A204.1 (cell line): Measurements from ENCODE around the gene CENPT.

ENCODE experiments used
- FAIRE-seq: peaks from 2 replicates; lab custom pipeline; 2012; peaks lifted over from hg19 to GRCh38; lab: Jason Lieb, UNC

Gene CENPT, protein sequence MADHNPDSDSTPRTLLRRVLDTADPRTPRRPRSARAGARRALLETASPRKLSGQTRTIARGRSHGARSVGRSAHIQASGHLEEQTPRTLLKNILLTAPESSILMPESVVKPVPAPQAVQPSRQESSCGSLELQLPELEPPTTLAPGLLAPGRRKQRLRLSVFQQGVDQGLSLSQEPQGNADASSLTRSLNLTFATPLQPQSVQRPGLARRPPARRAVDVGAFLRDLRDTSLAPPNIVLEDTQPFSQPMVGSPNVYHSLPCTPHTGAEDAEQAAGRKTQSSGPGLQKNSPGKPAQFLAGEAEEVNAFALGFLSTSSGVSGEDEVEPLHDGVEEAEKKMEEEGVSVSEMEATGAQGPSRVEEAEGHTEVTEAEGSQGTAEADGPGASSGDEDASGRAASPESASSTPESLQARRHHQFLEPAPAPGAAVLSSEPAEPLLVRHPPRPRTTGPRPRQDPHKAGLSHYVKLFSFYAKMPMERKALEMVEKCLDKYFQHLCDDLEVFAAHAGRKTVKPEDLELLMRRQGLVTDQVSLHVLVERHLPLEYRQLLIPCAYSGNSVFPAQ

DNA sequence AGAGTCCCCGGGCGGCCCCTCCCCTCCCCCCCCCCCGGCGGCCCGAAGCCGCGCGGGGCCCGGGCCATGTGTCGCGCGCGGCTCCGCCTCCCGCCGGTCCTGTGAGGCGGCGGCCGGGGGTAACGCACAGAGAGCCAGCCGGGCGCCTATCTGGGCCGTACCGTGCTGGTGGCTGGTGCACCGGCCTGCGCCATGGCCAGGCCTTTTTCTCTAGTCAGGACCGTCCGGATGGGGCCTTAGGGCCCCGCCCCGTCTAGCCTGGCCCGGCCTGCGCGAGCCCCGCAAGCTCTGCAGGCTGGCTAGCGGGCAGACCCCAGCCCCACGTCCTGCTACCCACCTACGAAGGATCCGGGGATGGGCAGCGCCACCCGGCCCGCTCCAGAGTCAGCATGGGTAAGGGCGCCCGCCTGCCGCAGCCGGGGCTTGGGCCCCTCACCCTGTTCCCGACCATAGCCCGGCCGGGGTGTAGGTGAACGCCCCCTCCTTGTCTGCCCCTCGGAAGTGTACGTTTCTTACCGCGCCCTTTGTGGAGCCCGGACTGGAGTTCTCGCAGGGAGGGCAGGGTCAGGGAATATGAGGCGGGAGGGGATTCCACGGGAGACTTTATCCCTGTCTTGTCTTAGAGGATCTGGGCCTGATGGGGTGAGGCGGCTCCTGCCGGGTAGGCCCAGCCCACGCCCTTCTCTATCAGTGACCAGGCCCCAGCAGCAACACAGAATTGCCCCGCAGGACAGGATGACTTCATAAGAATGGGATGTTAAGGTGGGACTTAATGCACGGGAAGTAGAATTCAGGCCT lies at the start of gene CENPT:
TSS of gene CENPT (minus strand) at position 630 of the 798 bp plus-strand sequence. CDS start 13,834 bp downstream, outside the sequence.
- no peak for FAIRE-seq

DNA sequence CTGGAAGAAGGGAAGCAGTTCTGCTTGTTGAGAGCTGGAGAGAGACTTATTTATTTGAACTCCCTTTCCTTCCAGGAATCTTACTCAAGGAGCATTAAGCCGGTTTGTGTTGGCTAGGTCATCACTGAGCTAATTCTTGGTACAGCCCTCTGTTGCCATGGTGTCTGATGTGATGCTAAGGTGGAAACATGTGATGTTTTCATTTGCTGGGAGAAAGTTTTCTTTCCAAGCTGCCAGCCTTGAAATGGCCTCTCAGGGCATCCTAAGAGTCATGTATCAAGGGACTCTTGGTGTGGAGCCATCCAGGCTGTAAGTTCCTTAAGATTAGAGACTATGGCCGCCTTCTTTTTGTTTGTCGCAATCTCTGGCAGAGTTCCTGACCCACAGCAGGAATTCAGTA lies 49.7 kb upstream of the CENPT start:
- FAIRE-seq: no peak

DNA sequence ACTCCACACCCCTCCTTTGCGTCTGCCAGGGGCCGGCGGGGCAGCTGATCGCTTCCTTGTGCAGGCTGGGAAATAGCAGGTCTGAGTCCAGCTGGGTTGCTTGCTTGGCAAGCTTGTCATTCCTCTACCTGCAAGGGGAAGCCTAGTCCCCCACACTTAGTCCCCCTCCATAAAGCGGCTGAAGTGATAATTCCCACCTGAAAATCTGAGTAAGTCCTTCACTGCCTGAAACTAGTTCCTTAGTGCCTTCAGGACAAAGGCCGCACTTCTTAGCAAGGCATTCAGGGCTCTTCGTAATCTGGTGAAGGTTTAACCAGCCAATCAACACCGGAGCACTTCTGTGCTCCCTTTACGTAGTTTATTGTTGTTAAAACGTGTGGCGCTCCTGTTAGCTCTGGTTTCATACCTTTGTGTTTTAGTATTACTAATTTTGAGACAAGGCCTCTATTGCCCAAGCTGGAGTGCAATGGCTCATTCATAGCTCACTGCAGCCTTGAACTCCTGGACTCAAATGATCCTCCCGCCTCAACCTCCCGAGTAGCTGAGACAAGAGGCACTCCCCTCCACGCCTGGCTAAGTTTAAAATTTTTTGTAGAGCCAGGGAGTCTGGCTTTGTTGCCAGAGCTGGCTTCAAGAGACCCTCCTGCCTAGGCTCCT lies 46.4 kb upstream of the CENPT start:
- FAIRE-seq: no peak

DNA sequence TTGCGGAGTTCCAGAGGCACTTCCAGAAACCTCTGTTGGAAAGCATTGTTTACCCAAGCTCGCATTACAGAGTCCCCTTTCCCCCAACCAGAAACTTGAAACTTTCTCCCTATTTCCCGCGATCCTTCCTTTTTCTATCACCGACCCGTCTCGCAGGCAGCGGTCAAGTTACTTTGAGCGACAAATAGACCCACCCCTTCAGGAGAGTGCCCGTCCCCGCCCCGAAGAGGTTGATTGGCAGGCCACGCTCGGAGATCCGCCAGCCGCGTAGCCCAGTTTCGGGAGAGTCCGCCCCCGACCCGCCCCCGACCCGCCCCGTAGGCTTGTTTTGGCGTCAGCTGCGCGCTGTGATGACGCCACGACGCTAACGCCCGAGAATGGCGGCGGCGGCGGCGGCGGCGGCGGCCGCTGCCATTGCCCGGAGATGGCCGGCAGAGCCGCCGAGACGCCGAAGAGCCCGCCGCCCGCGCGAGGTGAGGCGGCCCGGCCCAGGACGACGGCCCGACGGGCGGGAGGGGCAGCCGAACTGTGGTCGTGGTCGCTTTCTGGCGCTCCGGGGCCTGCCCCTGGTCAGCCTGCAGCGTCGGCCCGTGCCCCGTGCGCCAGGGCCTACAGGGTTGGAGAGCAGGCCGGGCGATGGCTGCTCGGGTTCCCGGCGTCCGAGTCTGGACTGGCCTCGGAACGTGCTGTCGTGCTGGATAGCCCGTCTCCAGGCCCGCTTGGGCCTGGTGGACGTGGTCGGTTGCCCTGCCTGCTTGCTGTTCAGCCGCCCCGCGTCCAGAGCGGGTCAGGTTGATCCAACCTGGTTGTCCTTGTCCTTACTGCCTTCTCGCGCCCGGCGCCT lies 45.6 kb upstream of the CENPT start, which contains the start of gene PSKH1:
TSS of gene PSKH1 (plus strand) at position 356 of the 844 bp plus-strand sequence. CDS start 15,496 bp downstream, outside the sequence.
- no peak for FAIRE-seq

DNA sequence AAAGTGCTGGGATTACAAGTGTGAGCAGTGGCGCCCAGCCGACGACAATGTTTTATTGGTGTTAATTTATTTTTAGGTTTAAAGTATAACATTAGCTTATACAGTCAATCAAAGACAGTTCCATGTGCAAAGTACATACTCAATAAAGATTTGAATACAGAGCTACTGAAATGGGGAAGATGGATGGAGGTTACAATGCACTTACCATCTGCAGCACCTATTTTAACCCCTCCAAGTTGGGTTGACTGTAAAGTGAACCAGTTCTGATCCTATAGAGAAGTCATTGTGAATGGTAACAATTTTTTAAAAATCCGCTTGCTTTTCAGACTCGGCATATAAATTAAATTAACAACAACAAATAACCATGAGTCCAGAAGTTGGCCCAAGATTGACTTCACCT lies 44.9 kb upstream of the CENPT start:
- no peak for FAIRE-seq

DNA sequence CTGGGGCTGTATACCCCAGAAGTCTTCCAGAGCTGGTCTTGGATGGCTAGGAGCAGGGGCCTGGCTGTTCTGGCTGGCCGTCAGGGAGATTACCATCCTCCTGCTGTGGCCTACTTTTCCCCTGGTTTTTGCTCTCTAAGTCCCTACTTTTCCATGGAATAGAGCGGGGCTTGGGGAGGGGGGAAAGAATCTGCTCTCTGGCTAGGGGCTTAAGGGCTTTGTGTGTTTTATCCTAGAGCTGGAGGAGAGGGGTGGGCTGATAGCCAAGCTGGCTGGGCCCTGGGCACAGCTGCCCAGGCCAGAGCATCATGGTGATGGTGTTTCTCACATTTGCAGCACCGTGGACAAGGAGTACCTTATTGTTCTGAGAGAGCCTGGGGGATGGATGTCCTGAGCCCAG lies 40.8 kb upstream of the CENPT start:
- no peak for FAIRE-seq

DNA sequence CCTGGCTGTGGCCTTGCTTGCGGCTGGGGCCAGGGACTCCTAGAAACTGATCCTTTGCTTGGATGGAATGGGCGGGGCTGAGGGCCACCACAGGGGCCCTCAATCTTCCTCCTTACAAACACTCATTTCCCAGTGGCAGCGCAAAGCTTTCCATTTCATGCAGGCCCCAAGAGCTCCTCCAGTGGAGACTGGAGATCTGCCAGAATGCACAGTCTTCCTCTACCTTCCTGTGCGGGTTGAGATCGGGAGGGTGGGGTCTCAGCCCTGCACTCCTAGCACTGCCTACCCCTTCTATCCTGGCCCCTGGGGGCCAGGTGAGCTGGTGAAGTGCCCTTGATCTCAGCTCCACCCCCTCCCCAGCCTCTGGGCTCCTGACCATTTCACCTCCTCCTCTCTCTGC lies 38.9 kb upstream of the CENPT start:
- FAIRE-seq: no peak

DNA sequence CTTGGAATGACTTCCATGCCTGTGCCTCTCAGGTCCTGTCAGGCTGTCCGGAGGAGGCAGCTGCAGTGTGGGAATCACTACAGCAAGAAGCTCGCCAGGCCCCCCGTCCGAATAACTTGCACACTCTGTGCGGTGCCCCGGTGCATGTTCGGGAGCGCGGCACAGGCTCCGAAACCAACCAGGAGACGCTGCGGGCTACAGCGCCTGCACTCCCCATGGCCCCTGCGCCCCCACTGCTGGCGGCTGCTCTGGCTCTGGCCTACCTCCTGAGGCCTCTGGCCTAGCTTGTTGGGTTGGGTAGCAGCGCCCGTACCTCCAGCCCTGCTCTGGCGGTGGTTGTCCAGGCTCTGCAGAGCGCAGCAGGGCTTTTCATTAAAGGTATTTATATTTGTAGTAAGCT lies 38.5 kb upstream of the CENPT start:
- FAIRE-seq: no peak

DNA sequence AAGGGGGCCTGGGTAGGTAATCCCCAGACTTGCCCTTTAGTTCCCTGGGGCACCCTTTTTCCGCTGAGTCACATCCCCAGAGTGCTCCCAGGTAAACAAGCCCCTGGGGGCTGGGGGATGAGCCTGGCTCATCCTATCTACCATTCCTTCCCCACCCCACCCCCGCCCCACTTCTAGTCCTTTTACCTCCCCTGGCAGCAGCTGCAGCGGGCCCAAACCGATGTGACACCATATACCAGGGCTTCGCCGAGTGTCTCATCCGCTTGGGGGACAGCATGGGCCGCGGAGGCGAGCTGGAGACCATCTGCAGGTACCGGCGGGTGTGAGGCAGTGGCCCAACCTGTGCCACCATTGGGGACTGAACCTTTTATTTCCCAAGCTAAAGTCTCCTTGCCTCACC lies 38.1 kb upstream of the CENPT start:
- FAIRE-seq: no peak

DNA sequence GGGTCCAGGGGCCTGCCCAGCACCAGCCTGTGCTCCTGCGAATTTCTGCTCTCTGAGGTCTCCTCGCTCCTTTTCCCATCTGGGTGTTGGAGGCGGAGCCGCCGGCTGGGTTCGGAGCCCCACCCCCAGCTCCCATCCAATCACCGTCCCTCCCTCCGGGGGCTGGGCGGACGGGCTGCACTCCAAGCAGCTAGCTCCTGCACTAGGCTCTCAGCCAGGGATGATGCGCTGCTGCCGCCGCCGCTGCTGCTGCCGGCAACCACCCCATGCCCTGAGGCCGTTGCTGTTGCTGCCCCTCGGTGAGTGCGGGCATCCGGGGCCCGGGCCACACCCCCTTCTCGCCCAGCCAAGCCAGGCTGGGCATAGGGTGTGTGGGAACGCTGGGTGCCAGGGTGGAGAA lies 37.2 kb upstream of the CENPT start, which contains the start of gene NRN1L:
TSS of gene NRN1L (plus strand) at position 202 of the 400 bp plus-strand sequence. CDS start at position 221, 19 bp downstream.
- no peak for FAIRE-seq

DNA sequence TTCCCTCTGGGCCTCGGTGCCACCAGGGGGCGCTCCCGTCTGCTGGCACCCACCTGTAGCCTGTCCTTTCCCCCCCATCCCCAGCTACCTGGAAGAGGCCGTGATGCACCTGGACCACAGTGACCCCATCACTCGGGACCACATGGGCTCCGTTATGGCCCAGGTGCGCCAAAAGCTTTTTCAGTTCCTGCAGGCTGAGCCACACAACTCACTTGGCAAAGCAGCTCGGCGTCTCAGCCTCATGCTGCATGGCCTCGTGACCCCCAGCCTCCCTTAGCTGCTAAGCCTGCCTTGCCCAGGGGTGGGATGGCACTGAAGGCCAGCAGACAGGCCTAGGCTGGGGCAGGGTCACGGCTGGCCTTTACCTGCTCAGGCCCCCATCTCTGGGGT lies 36.4 kb upstream of the CENPT start:
- no peak for FAIRE-seq

DNA sequence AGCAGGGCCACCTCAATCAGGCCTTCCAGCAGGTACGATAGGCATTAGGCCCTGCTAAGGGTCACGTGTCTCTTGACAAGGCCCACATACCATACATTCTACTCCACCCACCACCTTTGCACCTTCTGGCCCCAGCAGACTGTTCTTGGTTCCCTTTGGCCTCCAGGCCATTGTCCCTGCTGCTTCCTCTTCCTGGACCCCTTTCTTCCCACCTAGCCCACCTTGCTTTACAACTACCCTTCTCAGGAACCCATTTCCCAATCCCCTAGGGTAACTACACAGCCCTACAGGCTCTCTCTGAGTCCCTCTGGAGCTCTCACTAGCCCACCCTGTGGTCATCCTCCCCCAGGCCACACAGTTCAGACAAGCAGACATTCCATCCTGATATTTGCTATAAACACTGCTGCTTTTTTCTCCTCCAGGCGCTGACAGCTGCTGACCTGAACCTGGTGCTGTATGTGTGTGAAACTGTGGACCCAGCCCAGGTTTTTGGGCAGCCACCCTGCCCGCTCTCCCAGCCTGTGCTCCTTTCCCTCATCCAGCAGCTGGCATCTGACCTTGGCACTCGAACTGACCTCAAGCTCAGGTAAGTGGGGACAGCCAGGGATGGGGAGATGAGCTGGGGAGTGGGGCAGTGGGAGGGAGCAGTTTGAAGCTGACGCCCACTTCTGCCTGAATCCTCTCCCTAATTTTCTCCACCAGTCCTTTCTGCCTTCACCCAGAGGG lies 35.8 kb upstream of the CENPT start:
- no peak for FAIRE-seq

DNA sequence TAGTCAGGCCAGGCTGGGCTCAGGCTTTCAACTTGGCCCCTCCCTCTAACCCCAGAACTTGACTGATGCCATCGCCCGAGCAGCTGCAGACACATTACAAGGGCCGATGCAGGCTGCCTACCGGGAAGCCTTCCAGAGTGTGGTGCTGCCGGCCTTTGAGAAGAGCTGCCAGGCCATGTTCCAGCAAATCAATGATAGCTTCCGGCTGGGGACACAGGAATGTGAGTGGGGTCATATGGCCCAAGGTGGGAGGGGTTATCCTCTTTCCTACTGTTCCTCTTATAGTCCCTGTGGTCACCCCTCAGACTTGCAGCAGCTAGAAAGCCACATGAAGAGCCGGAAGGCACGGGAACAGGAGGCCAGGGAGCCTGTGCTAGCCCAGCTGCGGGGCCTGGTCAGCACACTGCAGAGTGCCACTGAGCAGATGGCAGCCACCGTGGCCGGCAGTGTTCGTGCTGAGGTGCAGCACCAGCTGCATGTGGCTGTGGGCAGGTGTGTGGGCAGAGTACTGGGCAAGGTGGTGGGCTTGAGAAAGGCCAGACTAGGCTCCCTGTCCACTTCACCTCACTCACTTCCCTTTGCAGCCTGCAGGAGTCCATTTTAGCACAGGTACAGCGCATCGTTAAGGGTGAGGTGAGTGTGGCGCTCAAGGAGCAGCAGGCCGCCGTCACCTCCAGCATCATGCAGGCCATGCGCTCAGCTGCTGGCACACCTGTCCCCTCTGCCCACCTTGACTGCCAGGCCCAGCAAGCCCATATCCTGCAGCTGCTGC lies 35.1 kb upstream of the CENPT start:
- FAIRE-seq: no peak

DNA sequence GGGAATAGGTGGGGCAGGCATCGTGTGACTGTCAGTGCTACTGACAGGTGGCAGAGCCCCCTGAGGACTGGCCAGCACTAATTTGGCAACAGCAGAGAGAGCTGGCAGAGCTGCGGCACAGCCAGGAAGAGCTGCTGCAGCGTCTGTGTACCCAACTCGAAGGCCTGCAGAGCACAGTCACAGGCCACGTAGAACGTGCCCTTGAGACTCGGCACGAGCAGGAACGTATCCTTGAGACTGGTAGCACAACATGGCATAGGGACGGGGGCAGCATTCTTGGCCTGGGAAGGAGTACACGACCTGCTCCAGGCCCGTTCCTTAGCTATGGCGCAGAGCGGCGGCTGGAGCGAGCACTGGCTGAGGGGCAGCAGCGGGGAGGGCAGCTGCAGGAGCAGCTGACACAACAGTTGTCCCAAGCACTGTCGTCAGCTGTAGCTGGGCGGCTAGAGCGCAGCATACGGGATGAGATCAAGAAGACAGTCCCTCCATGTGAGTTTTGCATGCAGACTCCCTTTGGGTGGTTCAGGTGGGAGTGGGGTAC lies 34.2 kb upstream of the CENPT start:
- no peak for FAIRE-seq

DNA sequence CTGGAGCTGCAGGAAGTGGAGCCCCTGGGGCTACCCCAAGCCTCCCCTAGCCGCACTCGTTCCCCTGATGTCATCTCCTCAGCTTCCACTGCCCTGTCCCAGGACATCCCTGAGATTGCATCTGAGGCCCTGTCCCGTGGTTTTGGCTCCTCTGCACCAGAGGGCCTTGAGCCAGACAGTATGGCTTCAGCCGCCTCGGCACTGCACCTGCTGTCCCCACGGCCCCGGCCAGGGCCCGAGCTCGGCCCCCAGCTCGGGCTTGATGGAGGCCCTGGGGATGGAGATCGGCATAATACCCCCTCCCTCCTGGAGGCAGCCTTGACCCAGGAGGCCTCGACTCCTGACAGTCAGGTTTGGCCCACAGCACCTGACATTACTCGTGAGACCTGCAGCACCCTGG lies 33.1 kb upstream of the CENPT start:
- FAIRE-seq: no peak

DNA sequence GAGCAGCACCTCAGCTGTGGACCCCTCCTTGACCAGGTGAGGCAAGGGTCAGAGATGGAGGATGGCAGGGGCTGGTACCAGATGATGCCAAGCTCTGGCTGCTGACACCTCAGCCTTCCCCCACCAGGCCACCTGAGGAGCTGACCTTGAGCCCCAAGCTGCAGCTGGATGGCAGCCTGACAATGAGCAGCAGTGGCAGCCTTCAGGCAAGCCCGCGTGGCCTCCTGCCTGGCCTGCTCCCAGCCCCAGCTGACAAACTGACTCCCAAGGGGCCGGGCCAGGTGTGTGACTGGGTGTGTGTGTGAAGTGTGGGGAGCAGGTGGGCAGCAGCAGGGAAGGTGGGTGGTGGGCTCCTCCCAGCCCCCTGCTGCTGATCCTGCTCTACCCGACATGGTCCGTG lies 32.4 kb upstream of the CENPT start:
- no peak for FAIRE-seq

DNA sequence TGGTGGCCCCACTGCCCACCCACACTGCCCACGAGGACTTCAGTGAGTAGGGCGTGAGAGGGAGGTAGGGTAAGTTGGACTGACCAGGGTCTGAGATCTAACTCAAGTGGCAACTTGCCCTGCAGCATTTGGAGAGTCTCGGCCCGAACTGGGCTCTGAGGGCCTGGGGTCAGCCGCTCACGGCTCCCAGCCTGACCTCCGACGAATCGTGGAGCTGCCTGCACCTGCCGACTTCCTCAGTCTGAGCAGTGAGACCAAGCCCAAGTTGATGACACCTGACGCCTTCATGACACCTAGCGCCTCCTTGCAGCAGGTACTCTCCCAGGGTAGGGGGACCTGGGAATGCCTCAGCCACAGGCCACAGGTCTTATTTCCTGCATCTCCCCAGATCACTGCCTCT lies 32.0 kb upstream of the CENPT start:
- no peak for FAIRE-seq

DNA sequence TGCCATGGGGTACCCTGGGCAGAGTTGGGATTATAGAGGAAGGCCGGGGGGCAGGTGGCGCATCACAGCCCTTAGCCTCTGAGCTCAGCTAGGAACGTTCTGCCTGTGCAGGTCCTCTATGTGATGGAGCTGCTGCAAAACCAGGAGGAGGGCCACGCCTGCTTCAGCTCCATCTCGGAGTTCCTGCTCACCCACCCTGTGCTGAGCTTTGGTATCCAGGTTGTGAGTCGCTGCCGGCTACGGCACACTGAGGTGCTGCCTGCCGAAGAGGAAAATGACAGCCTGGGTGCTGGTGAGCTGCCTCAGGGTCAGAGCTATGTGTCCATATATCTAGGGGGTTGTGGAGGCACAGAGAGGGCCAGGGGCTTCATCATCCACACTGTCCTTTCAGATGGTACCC lies 31.4 kb upstream of the CENPT start:
- FAIRE-seq: no peak

DNA sequence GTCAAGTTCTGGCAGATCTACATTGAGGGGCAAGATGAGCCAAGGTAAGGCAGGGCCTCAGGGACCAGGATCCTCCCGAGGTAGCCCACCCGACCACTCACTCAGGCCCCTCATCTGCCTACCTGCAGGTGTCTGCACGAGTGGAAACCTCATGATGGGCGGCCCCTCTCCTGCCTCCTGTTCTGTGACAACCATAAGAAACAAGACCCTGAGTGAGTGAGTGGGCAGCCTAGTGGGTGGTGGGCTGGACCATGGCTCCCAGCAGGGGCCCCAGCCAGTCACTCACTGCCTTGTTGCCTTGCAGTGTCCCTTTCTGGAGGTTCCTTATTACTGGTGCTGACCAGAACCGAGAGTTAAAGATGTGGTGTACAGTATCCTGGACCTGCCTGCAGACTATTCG lies 30.7 kb upstream of the CENPT start:
- FAIRE-seq: no peak

DNA sequence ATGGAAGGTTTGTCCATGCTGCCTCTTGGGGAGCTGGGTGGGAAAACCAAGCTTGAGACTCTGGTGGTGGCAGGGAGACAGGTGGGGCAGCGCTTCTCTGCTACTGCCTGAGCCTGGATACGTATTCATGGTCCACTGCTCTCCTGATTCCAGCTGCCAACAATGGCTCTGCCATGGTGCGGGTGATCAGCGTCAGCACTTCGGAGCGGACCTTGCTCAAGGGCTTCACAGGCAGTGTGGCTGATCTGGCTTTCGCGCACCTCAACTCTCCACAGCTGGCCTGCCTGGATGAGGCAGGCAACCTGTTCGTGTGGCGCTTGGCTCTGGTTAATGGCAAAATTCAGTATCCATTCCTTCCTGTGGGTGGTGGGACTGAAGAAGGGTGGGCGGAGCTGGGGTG lies 29.6 kb upstream of the CENPT start:
- no peak for FAIRE-seq
